K562 (cell line): Measurements from ENCODE around the gene COA3. TPM values are rescaled to one million over a fixed set of nuclear protein-coding genes. Genes with fewer than 3 reads are reported as not detected.

Experiments used
- CEBPG ChIP-seq, 3 experiments: fragments of 200-800 bp in 1 of 3; sonication (Bioruptor generic) in 1 of 3; sonication (generic) in 1 of 3; formaldehyde crosslinking in 1 of 3; IDR thresholded peaks in 2 of 3; conservative IDR thresholded peaks in 1 of 3; 2 replicates each; pipeline versions ENCODE4 v1.6.1 to v1.8.0; 2016 to 2022; ENCODE audit warnings: missing compliant biosample characterization in 2 of 3, missing genetic modification characterization in 2 of 3, mild to moderate bottlenecking in 1 of 3, missing genetic modification reagents in 1 of 3
- CGGBP1 ChIP-seq: fragments of 250-450 bp; sonication (Bioruptor Pico); IDR thresholded peaks from 2 replicates; pipeline ENCODE4 v1.9.0; 2021; ENCODE audit warnings: mild to moderate bottlenecking
- CREB3L1 ChIP-seq: fragments of 450-650 bp; IDR thresholded peaks from 2 replicates; pipeline ENCODE4 v1.6.1; 2014; ENCODE audit warnings: low read depth, mild to moderate bottlenecking, moderate library complexity, borderline replicate concordance
- E4F1 ChIP-seq: fragments of 250-450 bp; sonication (Bioruptor Pico); IDR thresholded peaks from 2 replicates; pipeline ENCODE4 v1.5.0; 2021; ENCODE audit warnings: mild to moderate bottlenecking, borderline replicate concordance
- FIP1L1 ChIP-seq: fragments of 200-400 bp; formaldehyde crosslinking; IDR thresholded peaks from 2 replicates; pipeline ENCODE4 v1.6.1; 2018; ENCODE audit warnings: mild to moderate bottlenecking, low read depth, low read length; ENCODE audit not compliant: poor library complexity, severe bottlenecking
- JUND ChIP-seq, 2 experiments: IDR thresholded peaks; 2 replicates in 1 of 2; 3 replicates in 1 of 2; pipeline ENCODE4 v1.6.1; 2011; ENCODE audit warnings: borderline replicate concordance in 2 of 2, low read depth in 2 of 2, low read length in 2 of 2, improper control_type of control experiment in 1 of 2, missing biosample characterization in 1 of 2, missing genetic modification characterization in 1 of 2, missing genetic modification reagents in 1 of 2
- KLF10 ChIP-seq: fragments of 250-450 bp; sonication (Bioruptor Pico); IDR thresholded peaks from 2 replicates; pipeline ENCODE4 v1.6.1; 2021; ENCODE audit warnings: matching md5 sums
- KLF13 ChIP-seq: fragments of 450-650 bp; IDR thresholded peaks from 2 replicates; pipeline ENCODE4 v1.6.1; 2016; ENCODE audit warnings: missing genetic modification characterization, low read depth, mild to moderate bottlenecking, missing compliant biosample characterization, moderate library complexity, borderline replicate concordance
- MNT ChIP-seq, 2 experiments: fragments of 450-650 bp; conservative IDR thresholded peaks; 2 replicates each; pipeline ENCODE4 v1.6.1; 2017; ENCODE audit warnings: mild to moderate bottlenecking in 2 of 2, moderate library complexity in 2 of 2
- MXI1 ChIP-seq: IDR thresholded peaks from 2 replicates; pipeline ENCODE4 v1.6.1; 2011; ENCODE audit warnings: low read depth, mild to moderate bottlenecking, improper control_type of control experiment, low read length
- NR1H2 ChIP-seq: sonication (generic); formaldehyde crosslinking; IDR thresholded peaks from 2 replicates; pipeline ENCODE4 v1.4.0; 2020; ENCODE audit warnings: mild to moderate bottlenecking, missing genetic modification reagents
- NRF1 ChIP-seq, 2 experiments: fragments of 450-650 bp; IDR thresholded peaks in 1 of 2; conservative IDR thresholded peaks in 1 of 2; 2 replicates each; pipeline ENCODE4 v1.6.1; 2014; ENCODE audit warnings: mild to moderate bottlenecking in 2 of 2
- SLC30A9 ChIP-seq: fragments of 250-450 bp; sonication (Bioruptor Pico); IDR thresholded peaks from 2 replicates; pipeline ENCODE4 v1.8.0; 2022; ENCODE audit warnings: mild to moderate bottlenecking, moderate library complexity
- STAG1 ChIP-seq: sonication (generic); formaldehyde crosslinking; IDR thresholded peaks from 2 replicates; pipeline ENCODE4 v1.5.0; 2020; ENCODE audit warnings: missing genetic modification reagents, borderline replicate concordance
- TFAP4 ChIP-seq: sonication (generic); formaldehyde crosslinking; IDR thresholded peaks from 2 replicates; pipeline ENCODE4 v1.8.0; 2022; ENCODE audit warnings: missing genetic modification reagents, mild to moderate bottlenecking, moderate library complexity, borderline replicate concordance
- ZNF655 ChIP-seq: fragments of 250-450 bp; sonication (Bioruptor Pico); IDR thresholded peaks from 2 replicates; pipeline ENCODE4 v1.5.0; 2021
- polyA plus RNA-seq, 8 experiments: library from polyadenylated mRNA; depleted of rRNA in 4 of 8; stranded (reverse) in 5 of 8; unstranded in 3 of 8; fragments of >200 nt; fragmentation: Nextera tagmentation in 2 of 8; fragmentation: Illumina TruSeq in 1 of 8; extraction: Ambion mirVana in 2 of 8; extraction: Trizol in 1 of 8; gene quantifications; 2 replicates each; pipeline versions ENCODE4 v1.2.1 to v1.2.3, GENCODE V29; 2011 to 2014; ENCODE audit warnings: inconsistent platforms in 1 of 8, missing spikeins in 1 of 8
- total RNA-seq, 7 experiments: library from RNA; depleted of rRNA in 6 of 7; stranded (reverse); fragments of >200 nt in 6 of 7; fragmentation: Illumina TruSeq in 2 of 7; extraction: Trizol in 2 of 7; gene quantifications; 2 replicates each; pipeline versions ENCODE4 v1.2.1 to v1.2.3, GENCODE V29; 2011 to 2021; ENCODE audit warnings: low replicate concordance in 1 of 7

Gene COA3
- total and polyA plus RNA-seq, 9 of the 15 experiments (the other 6 are each of a cell fraction or from before 2014, with no cell fraction given), result 49.6 to 153 (median 61.4) TPM

GRCh38 chr17:42832934-42833766, 34.6 kb upstream of the COA3 start, which contains the start of gene PSME3 (continued):
- TF ChIP-seq E4F1 (CRISPR knock-in tag) (no peak), NRF1 (conservative IDR thresholded peaks at IDR 0.05 in 1 of 2, IDR thresholded peaks at IDR 0.05 in 1 of 2) (peak; percentile 90 to 91), MXI1 (peak; percentile 97), KLF13 (no peak), NR1H2 (CRISPR knock-in tag) (peak; percentile 71; the same call in 1 of the 2 replicates), MNT (conservative IDR thresholded peaks at IDR 0.05) (peak; percentile 100), FIP1L1 (peak; percentile 81), ZNF655 (CRISPR knock-in tag) (no peak), SLC30A9 (CRISPR knock-in tag) (no peak), KLF10 (no peak), TFAP4 (CRISPR knock-in tag) (peak; percentile 86; the same call in 1 of the 2 replicates), STAG1 (peak; percentile 31; the same call in 1 of the 2 replicates), CGGBP1 (CRISPR knock-in tag) (no peak), JUND (IDR thresholded peaks at IDR 0.05; ENCODE audit: borderline replicate concordance, low read depth, low read length) (peak; percentile 52), JUND (tag; IDR thresholded peaks at IDR 0.05; ENCODE audit: borderline replicate concordance, low read depth, low read length) (peak; percentile 16; the same call in 1 of the 3 replicates), CREB3L1 (peak; percentile 73; the same call in 1 of the 2 replicates), CEBPG (CRISPR knock-in tag; IDR thresholded peaks at IDR 0.05) (peak; percentile 44; the same call in 1 of the 2 replicates), CEBPG (tag; conservative IDR thresholded peaks at IDR 0.05 in 1 of 2, IDR thresholded peaks at IDR 0.05 in 1 of 2) (no peak)
